Measurements from ENCODE around the gene TMEM256. TPM values are rescaled to one million over a fixed set of nuclear protein-coding genes. Genes with fewer than 3 reads are reported as not detected.

The TMEM256 gene
- total RNA-seq, 2 experiments from 2014 or later, result 55.8 to 60.6 TPM

- Mint-ChIP-seq H3K4me1 (ENCODE audit: low read depth) (peaks cover 14% of the 10 kb centered on the region), H3K27me3 (peaks cover 2% of the 10 kb centered on the region), H3K4me3 (peak overlapping the region; percentile 95), H3K27ac (peak overlapping the region; percentile 98), H3K36me3 (ENCODE audit: low read depth) (no peaks in the 10 kb centered on the region), H3K9me3 (no peaks in the 10 kb centered on the region)
- TF ChIP-seq, protein P1, sequence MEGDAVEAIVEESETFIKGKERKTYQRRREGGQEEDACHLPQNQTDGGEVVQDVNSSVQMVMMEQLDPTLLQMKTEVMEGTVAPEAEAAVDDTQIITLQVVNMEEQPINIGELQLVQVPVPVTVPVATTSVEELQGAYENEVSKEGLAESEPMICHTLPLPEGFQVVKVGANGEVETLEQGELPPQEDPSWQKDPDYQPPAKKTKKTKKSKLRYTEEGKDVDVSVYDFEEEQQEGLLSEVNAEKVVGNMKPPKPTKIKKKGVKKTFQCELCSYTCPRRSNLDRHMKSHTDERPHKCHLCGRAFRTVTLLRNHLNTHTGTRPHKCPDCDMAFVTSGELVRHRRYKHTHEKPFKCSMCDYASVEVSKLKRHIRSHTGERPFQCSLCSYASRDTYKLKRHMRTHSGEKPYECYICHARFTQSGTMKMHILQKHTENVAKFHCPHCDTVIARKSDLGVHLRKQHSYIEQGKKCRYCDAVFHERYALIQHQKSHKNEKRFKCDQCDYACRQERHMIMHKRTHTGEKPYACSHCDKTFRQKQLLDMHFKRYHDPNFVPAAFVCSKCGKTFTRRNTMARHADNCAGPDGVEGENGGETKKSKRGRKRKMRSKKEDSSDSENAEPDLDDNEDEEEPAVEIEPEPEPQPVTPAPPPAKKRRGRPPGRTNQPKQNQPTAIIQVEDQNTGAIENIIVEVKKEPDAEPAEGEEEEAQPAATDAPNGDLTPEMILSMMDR (IDR thresholded peaks at IDR 0.05), result no peak
- ChIA-PET CTCF (interaction anchor here (0.7 to 4.1 kb wide), 5 partner anchors 11 to 156 kb away, joined by 3 to 27 read pairs (median 7); partner anchors contain the start of genes PLSCR3, SENP3 and TMEM102), POLR2A (interaction anchor here (0.8 to 2.7 kb wide), 7 partner anchors 32 to 356 kb away, joined by 3 to 10 read pairs (median 4); partner anchors contain the start of gene NEURL4)
- peak; percentile 40 for ATAC-seq
- no peak for DNase-seq
- intact Hi-C loops (cut with micrococcal nuclease), result loop anchor here (1.0 kb wide), 1 partner anchor 30 kb away; the partner anchor contains the start of gene TMEM102
Observed at GRCh38 chr17:7404737-7405349, 946 bp upstream of the TMEM256 start.

- ChIA-PET CTCF (interaction anchor here (0.8 to 4.1 kb wide), 5 partner anchors 9 to 211 kb away, joined by 3 to 27 read pairs (median 7); partner anchors contain the start of genes FXR2, NEURL4, PLSCR3 and SENP3), POLR2A (interaction anchor here (0.6 to 2.7 kb wide), 13 partner anchors 8 to 357 kb away, joined by 3 to 10 read pairs (median 3); partner anchors contain the start of genes NEURL4, PLSCR3 and TMEM95)
- H3K4me1 Mint-ChIP-seq (ENCODE audit: low read depth), result peaks cover 11% of the 10 kb centered on the region
- H3K36me3 Mint-ChIP-seq (ENCODE audit: low read depth), result peaks cover 3% of the 10 kb centered on the region
- no peak for ATAC-seq
- H3K27me3 Mint-ChIP-seq, result peaks cover 2% of the 10 kb centered on the region
- H3K4me3 Mint-ChIP-seq, result peak overlapping the region; percentile 95
- no peak for DNase-seq
- intact Hi-C loops (cut with micrococcal nuclease), result no loop called here
- peak overlapping the region; percentile 98 for H3K27ac Mint-ChIP-seq
- H3K9me3 Mint-ChIP-seq, result no peaks in the 10 kb centered on the region
- TF ChIP-seq, protein P1 (IDR thresholded peaks at IDR 0.05), result no peak
Observed at GRCh38 chr17:7403727-7403976, 245 bp downstream of the TMEM256 start.

DNA sequence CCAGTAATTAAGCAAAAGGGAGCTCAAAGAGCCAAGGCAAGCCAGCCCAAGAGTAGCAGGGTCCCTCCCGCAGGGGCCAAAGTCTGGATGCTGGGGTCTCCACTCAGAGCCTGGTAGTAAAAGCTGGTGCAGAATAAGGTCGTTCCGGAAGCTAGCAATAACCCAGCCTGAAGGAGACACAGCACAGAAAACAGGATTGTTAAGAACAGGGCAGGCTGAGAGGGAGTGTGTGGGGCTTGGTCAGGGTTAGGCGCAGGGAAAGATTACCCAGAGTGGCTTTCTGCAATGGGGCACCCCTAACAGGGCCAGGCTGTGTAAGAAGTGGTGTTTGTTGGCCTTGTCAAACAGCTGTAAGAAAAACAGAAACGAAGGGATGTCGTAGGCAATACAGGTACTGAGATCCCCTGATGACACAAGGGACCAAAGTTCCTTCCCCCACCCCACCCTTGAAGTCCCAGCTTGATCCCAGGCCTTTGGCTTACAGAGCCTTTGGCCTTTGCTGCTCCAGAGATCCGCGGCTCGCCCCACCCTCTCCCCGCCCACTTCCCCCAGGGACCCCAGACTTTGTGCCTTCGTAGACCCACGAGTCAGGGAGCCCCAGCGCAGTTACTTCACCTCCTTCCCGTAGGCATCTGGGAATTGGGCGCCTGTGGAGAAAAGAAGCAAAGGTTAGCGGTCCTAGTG is 712 bp downstream of the TMEM256 start:
- H3K4me1 Mint-ChIP-seq (ENCODE audit: low read depth), result peaks cover 11% of the 10 kb centered on the region
- H3K4me3 Mint-ChIP-seq, result peak overlapping the region; percentile 95
- TF ChIP-seq, protein P1 (IDR thresholded peaks at IDR 0.05), result no peak
- intact Hi-C loops (cut with micrococcal nuclease), result no loop called here
- H3K9me3 Mint-ChIP-seq, result no peaks in the 10 kb centered on the region
- peak; percentile 55 for DNase-seq
- peak overlapping the region; percentile 98 for H3K27ac Mint-ChIP-seq
- H3K27me3 Mint-ChIP-seq, result peaks cover 2% of the 10 kb centered on the region
- ChIA-PET CTCF (interaction anchor here (0.8 to 4.1 kb wide), 7 partner anchors 9 to 212 kb away, joined by 3 to 27 read pairs (median 7); partner anchors contain the start of genes FXR2, KCTD11, NEURL4 and PLSCR3), POLR2A (interaction anchor here (0.6 to 2.7 kb wide), 9 partner anchors 8 to 48 kb away, joined by 3 to 10 read pairs (median 3); partner anchors contain the start of genes PLSCR3 and TMEM95)
- H3K36me3 Mint-ChIP-seq (ENCODE audit: low read depth), result peaks cover 3% of the 10 kb centered on the region
- ATAC-seq, result no peak

- TF ChIP-seq, protein P1 (IDR thresholded peaks at IDR 0.05), result no peak
- ATAC-seq (no peak), DNase-seq (no peak)
- Mint-ChIP-seq H3K9me3 (no peaks in the 10 kb centered on the region), H3K4me3 (no peak overlapping the region), H3K27me3 (no peaks in the 10 kb centered on the region), H3K4me1 (ENCODE audit: low read depth) (peaks cover 10% of the 10 kb centered on the region), H3K27ac (no peak overlapping the region), H3K36me3 (ENCODE audit: low read depth) (peaks cover 7% of the 10 kb centered on the region)
- CTCF ChIA-PET, result interaction anchor here (1.1 to 2.0 kb wide), 3 partner anchors 10 to 162 kb away, joined by 3 to 8 read pairs (median 3); no protein-coding TSS in a partner anchor
- intact Hi-C loops (cut with micrococcal nuclease), result no loop called here
- POLR2A ChIA-PET, result interaction anchor here (0.6 to 1.4 kb wide), 5 partner anchors 8 to 185 kb away, joined by 3 to 4 read pairs (median 3); partner anchors contain the start of gene MPDU1
Observed at GRCh38 chr17:7398612-7399011, 5.3 kb downstream of the TMEM256 start.
